Activated naive CD4-positive, alpha-beta T cell treated with anti-CD3 and anti-CD28 coated beads for 36 hours (primary cell): Measurements from ENCODE around the gene MLLT3. TPM values are rescaled to one million over a fixed set of nuclear protein-coding genes. Genes with fewer than 3 reads are reported as not detected.

Experiments
- CTCF ChIA-PET: fragments of 350-600 bp; sonication (Branson Sonifier 250); formaldehyde crosslinking; loops from one replicate; lab custom pipeline; 2021; ENCODE audit warnings: antibody characterized with exemption; lab: Charles Lee
- DNase-seq: peaks from one replicate; pipeline ENCODE4 v3.0.0-alpha.2; 2020
- H3K27ac Mint-ChIP-seq: one replicate; pipeline ENCODE4 v1.8.0; 2021; ENCODE audit warnings: mild to moderate bottlenecking, mixed read lengths
- H3K27me3 Mint-ChIP-seq: one replicate; pipeline ENCODE4 v1.8.0; 2021; ENCODE audit warnings: low read depth, mixed read lengths
- H3K36me3 Mint-ChIP-seq: one replicate; pipeline ENCODE4 v1.8.0; 2021; ENCODE audit warnings: low read depth, mixed read lengths
- H3K4me1 Mint-ChIP-seq: one replicate; pipeline ENCODE4 v1.8.0; 2021; ENCODE audit warnings: low read depth, mixed read lengths
- H3K4me3 Mint-ChIP-seq: one replicate; pipeline ENCODE4 v1.8.0; 2021; ENCODE audit warnings: mild to moderate bottlenecking, moderate library complexity, mixed read lengths
- H3K9me3 Mint-ChIP-seq: one replicate; pipeline ENCODE4 v1.8.0; 2021; ENCODE audit warnings: mixed read lengths
- intact Hi-C: fragments of 100-400 bp; cut with micrococcal nuclease; formaldehyde crosslinking; loops from one replicate; pipeline ENCODE4 v1.15.1; 2023
- total RNA-seq, 2 experiments: library from RNA; stranded (reverse); gene quantifications; one replicate each; pipeline ENCODE4 v1.2.3, GENCODE V29; 2021

MLLT3 gene
- total RNA-seq, 2 experiments from 2014 or later, result 44.3 to 51.4 TPM

DNA sequence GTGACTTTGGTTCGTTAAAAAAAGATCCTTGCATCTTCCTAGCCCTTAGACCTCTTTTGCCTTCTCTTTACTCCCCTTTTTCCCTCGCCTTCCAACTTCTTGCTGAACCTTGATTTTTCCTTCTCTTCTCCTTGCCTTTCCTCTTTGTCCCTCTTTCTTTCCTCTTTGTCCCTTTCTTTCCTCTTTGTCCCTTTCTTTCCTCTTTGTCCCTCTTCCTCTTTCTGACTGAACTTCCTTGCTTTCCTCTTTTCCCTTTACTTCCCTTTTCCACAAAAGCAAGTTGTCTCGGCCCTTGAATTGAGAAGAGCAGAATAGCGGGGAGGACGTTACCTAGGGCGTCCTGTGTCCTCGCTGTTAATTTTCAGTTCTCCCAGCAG, 1.4 kb upstream of the MLLT3 start:
- peak overlapping the region; percentile 95 for H3K27ac Mint-ChIP-seq
- no peaks in the 10 kb centered on the region for H3K27me3 Mint-ChIP-seq
- no peaks in the 10 kb centered on the region for H3K9me3 Mint-ChIP-seq
- H3K4me3 Mint-ChIP-seq, result peak overlapping the region; percentile 98
- CTCF ChIA-PET, result interaction anchor here (0.9 to 5.9 kb wide), 12 partner anchors 14 to 489 kb away, joined by 3 to 60 read pairs (median 7); partner anchors contain the start of gene FOCAD
- DNase-seq, result no peak
- intact Hi-C loops, result loop anchor here (1.0 to 10.0 kb wide), 16 partner anchors 97 to 1129 kb away; partner anchors contain the start of gene HACD4
- peaks cover 13% of the 10 kb centered on the region for H3K36me3 Mint-ChIP-seq
- H3K4me1 Mint-ChIP-seq, result peaks cover 27% of the 10 kb centered on the region

DNA sequence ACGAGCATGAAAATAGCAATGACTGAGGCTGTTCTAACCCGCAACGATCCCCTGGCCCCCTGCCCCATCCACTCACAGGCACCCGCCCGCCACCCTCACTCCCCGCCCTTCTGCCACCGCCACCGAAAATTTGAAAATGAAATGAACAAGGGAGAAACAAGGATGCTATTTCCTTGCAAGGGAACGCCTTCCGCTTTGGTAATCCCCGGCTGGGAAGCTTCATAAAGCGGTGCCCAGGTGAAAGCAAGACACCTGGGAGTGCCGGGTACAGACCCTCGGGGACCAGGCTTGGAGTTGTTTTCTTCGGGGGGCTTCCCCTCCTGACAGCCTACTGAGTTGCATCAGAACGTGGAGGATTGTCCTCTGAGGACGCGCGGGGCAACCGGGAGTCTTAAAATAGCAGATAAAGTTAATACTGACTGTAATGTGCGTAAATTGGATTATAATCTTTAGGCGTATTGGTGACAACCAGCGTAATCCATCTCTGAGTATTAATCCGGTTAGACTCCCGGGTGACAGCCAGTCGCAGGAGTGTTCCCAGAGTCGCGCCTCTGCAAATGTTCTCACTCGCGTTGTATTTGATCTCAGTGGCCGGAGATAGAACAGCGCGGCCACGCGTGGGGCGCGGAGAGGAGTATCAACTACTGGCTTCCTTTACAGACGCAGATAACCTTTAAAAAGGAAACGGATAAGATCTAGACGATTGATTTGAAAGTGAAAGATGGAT, 885 bp upstream of the MLLT3 start:
- Mint-ChIP-seq H3K4me3 (peak overlapping the region; percentile 98), H3K27me3 (no peaks in the 10 kb centered on the region), H3K9me3 (no peaks in the 10 kb centered on the region), H3K4me1 (peaks cover 32% of the 10 kb centered on the region), H3K27ac (peak overlapping the region; percentile 95), H3K36me3 (peaks cover 13% of the 10 kb centered on the region)
- DNase-seq, result peak; percentile 68
- intact Hi-C loops, result loop anchor here (1.0 to 10.0 kb wide), 13 partner anchors 97 to 1128 kb away; partner anchors contain the start of gene HACD4
- CTCF ChIA-PET, result interaction anchor here (0.6 to 3.4 kb wide), 21 partner anchors 9 to 489 kb away, joined by 3 to 16 read pairs (median 5); partner anchors contain the start of gene FOCAD

DNA sequence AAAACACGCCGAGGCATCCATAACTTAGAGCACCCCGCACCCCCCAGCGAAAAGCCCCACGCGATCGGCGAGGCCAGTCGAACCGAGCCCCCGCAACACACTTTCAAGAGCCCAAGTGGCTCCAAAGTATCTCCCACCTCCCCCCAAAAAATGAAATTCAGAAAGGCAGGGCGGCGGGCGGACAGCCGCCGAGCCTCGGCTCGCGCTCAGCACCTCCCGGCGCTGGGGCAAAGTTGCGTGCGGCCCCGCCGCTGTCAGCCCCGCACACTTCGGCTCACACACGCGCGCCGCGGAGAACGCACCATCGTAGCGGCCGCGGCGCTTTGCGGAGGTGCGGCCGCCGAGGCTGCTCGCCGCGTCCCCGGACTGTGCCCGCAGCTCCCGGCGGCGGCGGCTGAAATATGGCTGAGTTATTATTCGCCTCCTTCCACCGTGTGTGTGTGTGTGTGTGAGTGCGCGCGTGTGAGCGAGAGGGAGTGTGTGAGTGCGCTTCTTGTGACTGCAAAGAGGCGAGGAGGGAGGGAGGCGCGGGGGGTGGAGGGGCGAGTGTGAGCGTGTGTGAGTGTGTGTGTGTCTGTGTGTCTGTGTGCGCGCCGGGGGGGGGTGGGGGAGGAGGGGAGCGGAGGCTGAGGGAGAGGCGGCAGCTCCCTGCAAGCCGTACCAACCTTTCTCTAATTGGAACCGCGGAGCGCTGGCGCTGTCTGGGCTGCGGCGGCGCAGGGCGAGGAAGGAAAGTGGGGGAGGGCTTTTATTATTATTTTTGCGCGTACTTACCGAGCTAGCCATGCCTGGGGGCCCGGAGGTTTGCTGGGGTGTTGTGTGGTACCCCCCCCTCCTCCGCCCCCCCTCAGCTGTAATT, 599 bp downstream of the MLLT3 start:
- peaks cover 42% of the 10 kb centered on the region for H3K4me1 Mint-ChIP-seq
- no peaks in the 10 kb centered on the region for H3K9me3 Mint-ChIP-seq
- DNase-seq, result peak; percentile 70
- H3K27me3 Mint-ChIP-seq, result no peaks in the 10 kb centered on the region
- CTCF ChIA-PET, result interaction anchor here (0.6 to 3.4 kb wide), 16 partner anchors 16 to 366 kb away, joined by 3 to 16 read pairs (median 4); partner anchors contain the start of gene FOCAD
- H3K27ac Mint-ChIP-seq, result peak overlapping the region; percentile 95
- intact Hi-C loops, result loop anchor here (1.0 to 10.0 kb wide), 15 partner anchors 37 to 1127 kb away; partner anchors contain the start of gene FOCAD
- peaks cover 13% of the 10 kb centered on the region for H3K36me3 Mint-ChIP-seq
- H3K4me3 Mint-ChIP-seq, result peak overlapping the region; percentile 98

DNA sequence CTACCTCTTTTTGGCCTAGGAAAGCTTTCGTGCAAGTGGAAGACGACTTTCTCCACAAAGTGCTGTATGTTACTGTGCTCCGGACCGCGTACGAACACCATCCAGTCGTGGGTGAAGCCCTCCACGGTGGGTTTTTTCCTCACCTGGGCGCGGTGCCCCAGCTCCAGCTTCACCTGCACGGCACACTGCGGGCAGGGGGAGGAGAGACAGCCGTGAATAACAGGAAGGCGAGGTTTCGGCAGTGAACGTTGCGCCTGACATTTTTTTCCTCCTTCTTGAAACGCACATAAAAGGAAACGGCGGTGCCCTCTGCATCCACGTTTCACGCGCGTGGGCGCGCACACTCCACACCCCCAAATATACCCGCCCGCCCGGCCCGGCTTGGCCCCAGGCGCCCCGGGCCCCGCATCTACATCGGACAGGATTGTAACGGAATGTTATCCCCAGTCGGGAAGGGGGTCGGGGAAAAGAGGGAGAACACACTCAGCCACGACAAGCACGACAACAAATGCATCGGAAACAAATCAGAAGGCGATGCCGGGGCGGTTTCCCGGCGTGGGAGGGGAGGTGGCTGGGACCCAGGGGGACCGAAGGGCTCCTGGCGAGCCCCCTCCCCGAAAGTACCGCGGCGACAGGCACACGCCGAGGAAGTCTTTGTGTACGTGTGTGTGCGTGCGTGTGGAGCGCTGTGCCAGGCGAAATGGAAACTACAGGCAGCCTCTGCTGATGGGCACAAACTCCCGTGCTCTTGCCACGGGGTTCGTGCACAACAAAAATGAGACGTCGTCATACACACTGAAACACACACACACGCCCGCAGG, 1.4 kb downstream of the MLLT3 start:
- intact Hi-C loops, result loop anchor here (1.0 to 10.0 kb wide), 6 partner anchors 63 to 1126 kb away; no protein-coding TSS in a partner anchor
- peaks cover 13% of the 10 kb centered on the region for H3K36me3 Mint-ChIP-seq
- peaks cover 48% of the 10 kb centered on the region for H3K4me1 Mint-ChIP-seq
- peak overlapping the region; percentile 98 for H3K4me3 Mint-ChIP-seq
- H3K9me3 Mint-ChIP-seq, result no peaks in the 10 kb centered on the region
- peak overlapping the region; percentile 95 for H3K27ac Mint-ChIP-seq
- CTCF ChIA-PET, result interaction anchor here (0.6 to 2.1 kb wide), 5 partner anchors 64 to 313 kb away, joined by 3 to 7 read pairs (median 3); no protein-coding TSS in a partner anchor
- no peaks in the 10 kb centered on the region for H3K27me3 Mint-ChIP-seq
- DNase-seq, result peak; percentile 67

DNA sequence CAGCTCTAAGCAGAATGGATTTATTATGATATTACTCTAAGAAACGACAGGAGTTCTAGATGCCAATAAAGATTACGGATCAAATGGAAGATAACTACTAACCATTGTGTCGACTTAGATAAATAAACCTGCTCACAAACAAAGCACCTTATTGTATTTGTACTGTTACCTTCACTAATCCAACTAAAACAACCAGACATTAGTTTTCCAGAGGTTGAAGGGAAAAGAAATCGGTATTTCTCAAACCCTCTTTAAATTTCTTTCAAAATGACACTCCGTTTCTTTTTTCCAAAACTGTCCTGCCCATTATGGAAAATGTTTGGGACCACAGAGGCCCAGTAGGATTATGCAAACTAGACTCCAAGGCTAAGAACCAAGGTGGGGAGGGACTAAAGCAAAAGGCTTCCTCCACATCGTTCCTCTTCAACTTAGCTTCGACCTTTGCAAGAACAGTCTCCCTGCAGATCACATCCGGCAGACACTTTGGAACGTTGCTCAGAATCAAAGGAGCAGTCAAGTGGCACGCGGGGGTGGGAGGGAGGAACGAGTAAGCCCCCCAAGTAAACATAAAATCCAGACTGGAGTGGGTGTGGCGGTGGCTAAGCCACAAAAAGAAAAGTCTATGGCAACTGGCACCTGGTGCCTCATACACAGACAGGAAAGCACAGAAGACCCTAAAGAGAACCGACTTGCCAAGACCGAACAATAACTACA, 2.7 kb downstream of the MLLT3 start:
- Mint-ChIP-seq H3K36me3 (peaks cover 13% of the 10 kb centered on the region), H3K4me3 (peak overlapping the region; percentile 98), H3K9me3 (no peaks in the 10 kb centered on the region), H3K4me1 (peaks cover 50% of the 10 kb centered on the region), H3K27ac (peak overlapping the region; percentile 42), H3K27me3 (no peaks in the 10 kb centered on the region)
- intact Hi-C loops, result loop anchor here (1.0 to 10.0 kb wide), 6 partner anchors 61 to 1125 kb away; no protein-coding TSS in a partner anchor
- CTCF ChIA-PET, result interaction anchor here (0.6 to 1.3 kb wide), 3 partner anchors 14 to 196 kb away, joined by 3 to 6 read pairs (median 3); no protein-coding TSS in a partner anchor
- peak; percentile 45 for DNase-seq

- Mint-ChIP-seq H3K4me3 (no peak overlapping the region), H3K27ac (no peak overlapping the region), H3K9me3 (no peaks in the 10 kb centered on the region), H3K4me1 (peaks cover 47% of the 10 kb centered on the region), H3K36me3 (peaks cover 13% of the 10 kb centered on the region), H3K27me3 (no peaks in the 10 kb centered on the region)
- DNase-seq, result peak; percentile 22
- intact Hi-C loops, result no loop called here
- CTCF ChIA-PET, result interaction anchor here (1.1 to 1.7 kb wide), 3 partner anchors 8 to 261 kb away, joined by 3 to 9 read pairs (median 3); no protein-coding TSS in a partner anchor
Observed at GRCh38 chr9:20618361-20618802, 3.9 kb downstream of the MLLT3 start.

- Mint-ChIP-seq H3K27ac (no peak overlapping the region), H3K9me3 (no peaks in the 10 kb centered on the region), H3K4me1 (peaks cover 62% of the 10 kb centered on the region), H3K4me3 (no peak overlapping the region), H3K36me3 (peaks cover 13% of the 10 kb centered on the region), H3K27me3 (no peaks in the 10 kb centered on the region)
- CTCF ChIA-PET, result interaction anchor here (1.6 kb wide), 1 partner anchor 12 kb away, joined by 6 read pairs; no protein-coding TSS in a partner anchor
- intact Hi-C loops, result no loop called here
- no peak for DNase-seq
Observed at GRCh38 chr9:20616808-20617207, 5.5 kb downstream of the MLLT3 start.

GRCh38 chr9:20614602-20615216, 7.6 kb downstream of the MLLT3 start:
- intact Hi-C loops, result loop anchor here (1.0 to 2.0 kb wide), 2 partner anchors 61 to 616 kb away; no protein-coding TSS in a partner anchor
- DNase-seq, result no peak
- no peaks in the 10 kb centered on the region for H3K27me3 Mint-ChIP-seq
- no peaks in the 10 kb centered on the region for H3K9me3 Mint-ChIP-seq
- H3K36me3 Mint-ChIP-seq, result peaks cover 3% of the 10 kb centered on the region
- H3K4me1 Mint-ChIP-seq, result peaks cover 72% of the 10 kb centered on the region
- CTCF ChIA-PET, result interaction anchor here (1.1 kb wide), 1 partner anchor 8 kb away, joined by 4 read pairs; no protein-coding TSS in a partner anchor
- peak overlapping the region; percentile 35 for H3K27ac Mint-ChIP-seq
- H3K4me3 Mint-ChIP-seq, result no peak overlapping the region

- Mint-ChIP-seq H3K4me1 (peaks cover 70% of the 10 kb centered on the region), H3K4me3 (no peak overlapping the region), H3K36me3 (peaks cover 1% of the 10 kb centered on the region), H3K27me3 (no peaks in the 10 kb centered on the region), H3K9me3 (no peaks in the 10 kb centered on the region), H3K27ac (no peak overlapping the region)
- no peak for DNase-seq
- intact Hi-C loops, result no loop called here
- CTCF ChIA-PET, result interaction anchor here (0.9 to 1.1 kb wide), 2 partner anchors 13 to 254 kb away, joined by 4 read pairs; no protein-coding TSS in a partner anchor
Observed at GRCh38 chr9:20611691-20612287, 10.5 kb downstream of the MLLT3 start.

GRCh38 chr9:20610591-20610990, 11.7 kb downstream of the MLLT3 start:
- intact Hi-C loops, result no loop called here
- no peak overlapping the region for H3K27ac Mint-ChIP-seq
- peaks cover 1% of the 10 kb centered on the region for H3K36me3 Mint-ChIP-seq
- H3K27me3 Mint-ChIP-seq, result no peaks in the 10 kb centered on the region
- DNase-seq, result no peak
- no peak overlapping the region for H3K4me3 Mint-ChIP-seq
- CTCF ChIA-PET, result interaction anchor here (0.7 to 1.4 kb wide), 5 partner anchors 8 to 250 kb away, joined by 3 to 9 read pairs (median 4); no protein-coding TSS in a partner anchor
- H3K4me1 Mint-ChIP-seq, result peaks cover 71% of the 10 kb centered on the region
- no peaks in the 10 kb centered on the region for H3K9me3 Mint-ChIP-seq
